Kidney capillary endothelial cell (primary cell): ENCODE measurements around the gene SIGLEC8.
"Not testable (repeated sequence)": the region's sequence is repeated elsewhere in the genome, so short reads cannot be mapped to it uniquely, and the experiment has no call there.

ENCODE experiments used
- DNase-seq: peaks from one replicate; pipeline ENCODE4 v3.0.0-alpha.2; 2018; ENCODE audit warnings: low spot score

Gene SIGLEC8

DNA sequence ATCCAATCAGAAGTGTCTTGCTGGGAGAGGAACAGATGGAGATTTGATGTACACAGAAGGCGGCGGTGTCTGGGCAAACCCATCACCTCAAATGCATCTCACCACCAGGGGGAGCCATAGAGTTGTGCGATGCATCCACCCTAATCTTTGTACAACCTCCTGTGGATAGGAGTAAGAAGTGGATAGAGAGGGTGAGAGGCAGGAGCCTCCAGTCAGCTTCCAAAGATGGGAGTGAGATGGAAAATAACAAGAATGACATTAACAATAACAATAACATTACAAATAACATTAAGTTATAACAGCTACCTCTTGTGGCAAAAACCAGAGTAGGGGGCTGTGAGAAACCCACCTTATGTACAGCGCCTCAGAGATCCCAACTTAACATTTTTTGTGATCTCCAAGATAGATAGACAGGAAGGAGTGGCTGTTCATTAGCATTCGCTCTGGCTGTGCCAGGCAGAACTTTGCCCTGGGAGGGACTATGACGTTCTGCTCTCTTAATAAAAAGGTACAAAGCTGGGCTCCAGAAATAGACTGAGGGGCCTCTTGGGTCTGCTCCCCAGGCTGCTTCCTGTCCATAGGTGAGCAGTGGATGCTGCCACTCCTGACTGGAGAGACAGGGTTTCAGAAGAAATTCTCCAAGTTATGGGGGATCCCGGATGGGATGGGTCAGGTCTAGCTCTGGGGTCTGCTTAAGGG is 14.9 kb upstream of the SIGLEC8 start:
- DNase-seq: peak; percentile 51

DNA sequence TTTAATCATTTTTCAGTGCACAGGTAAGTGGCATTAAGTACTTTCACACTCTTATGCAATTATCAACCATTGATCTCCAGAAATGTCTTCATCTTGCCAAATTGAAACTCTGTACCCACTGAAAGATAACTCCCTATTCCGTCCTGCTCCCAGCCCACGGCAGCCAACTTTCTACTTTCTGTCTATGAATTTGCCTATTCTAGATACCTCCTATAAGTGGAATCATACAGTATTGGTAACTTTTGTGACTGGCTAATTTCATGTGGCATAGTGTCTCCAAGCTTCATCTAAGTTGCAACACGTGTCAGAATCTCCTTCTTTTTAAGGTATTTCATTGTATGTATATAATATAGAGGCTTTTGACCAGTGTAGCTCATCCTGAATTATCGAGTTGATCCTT is 14.4 kb upstream of the SIGLEC8 start:
- no peak for DNase-seq

DNA sequence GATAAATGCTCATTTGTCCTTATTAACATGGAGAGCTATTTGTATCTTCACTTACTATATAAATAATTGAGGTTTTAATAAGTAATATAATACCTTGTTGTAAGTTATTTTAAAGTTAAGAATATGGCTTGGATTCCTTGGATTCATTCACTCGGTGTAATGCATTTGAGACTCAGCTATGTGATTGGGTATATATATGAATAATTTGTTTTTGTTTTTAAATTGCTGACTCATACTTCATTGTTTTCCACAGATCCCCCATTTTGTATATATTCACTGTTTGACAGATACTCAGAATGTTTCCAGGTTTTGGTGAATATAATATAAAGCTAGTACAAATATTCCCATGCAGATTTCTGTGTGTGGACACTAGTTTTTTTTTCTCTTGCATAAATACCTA is 13.3 kb upstream of the SIGLEC8 start:
- DNase-seq: no peak

DNA sequence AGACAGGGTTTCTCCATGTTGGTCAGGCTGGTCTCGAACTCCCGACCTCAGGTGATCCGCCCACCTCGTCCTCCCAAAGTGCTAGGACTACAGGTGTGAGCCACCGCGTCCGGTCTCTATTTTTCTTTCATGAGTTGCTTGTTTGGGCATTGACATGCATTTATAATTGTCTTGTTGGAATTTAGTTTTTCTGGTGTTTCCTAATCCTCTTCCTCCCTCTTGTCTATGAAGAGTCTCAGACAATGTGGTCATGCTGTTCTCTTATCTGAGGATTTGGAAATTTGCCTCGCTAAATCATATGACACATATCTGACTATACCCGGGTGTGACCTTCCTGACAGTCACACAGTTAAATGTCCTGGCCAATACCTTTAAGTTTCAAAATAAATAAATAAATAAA is 12.7 kb upstream of the SIGLEC8 start:
- no peak for DNase-seq

DNA sequence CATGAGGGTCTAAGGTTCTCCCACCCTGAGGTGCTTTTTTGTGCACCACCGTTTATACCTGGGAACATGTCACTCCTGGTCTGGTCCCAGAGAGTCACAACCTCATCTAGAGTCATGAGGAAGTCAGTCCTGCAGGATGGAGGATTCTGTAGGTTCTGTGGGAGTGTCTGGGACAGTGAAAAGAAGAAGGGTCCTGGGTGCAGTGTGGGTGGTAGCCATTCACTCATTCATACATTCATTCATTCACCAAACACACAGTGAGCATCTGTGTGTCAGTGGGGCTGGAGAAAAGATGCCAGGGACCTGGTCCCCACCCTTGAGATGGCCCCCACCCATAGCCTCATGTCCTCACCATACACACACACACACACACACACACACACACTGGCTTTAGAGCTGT is 11.4 kb upstream of the SIGLEC8 start:
- DNase-seq: no peak

DNA sequence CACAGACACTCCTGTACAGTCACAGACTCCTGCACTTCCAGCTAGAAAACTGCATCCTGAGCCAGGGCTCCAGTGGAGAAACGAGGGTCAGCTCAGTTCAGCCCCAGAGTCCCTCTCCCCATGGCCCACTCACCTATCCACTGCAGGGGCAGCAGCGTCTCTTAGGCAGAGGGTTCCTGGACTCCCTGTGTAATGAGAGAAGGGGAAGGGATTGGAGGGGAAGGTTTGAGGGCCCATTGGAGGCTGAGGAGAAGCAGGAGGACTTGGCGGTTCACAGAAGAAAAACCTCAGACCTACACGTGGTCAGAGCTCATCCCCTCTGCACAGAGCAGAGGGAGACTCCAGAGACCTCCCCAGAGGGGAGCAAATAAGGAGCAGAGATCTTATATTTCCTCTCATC is 10.9 kb upstream of the SIGLEC8 start:
- DNase-seq: no peak

DNA sequence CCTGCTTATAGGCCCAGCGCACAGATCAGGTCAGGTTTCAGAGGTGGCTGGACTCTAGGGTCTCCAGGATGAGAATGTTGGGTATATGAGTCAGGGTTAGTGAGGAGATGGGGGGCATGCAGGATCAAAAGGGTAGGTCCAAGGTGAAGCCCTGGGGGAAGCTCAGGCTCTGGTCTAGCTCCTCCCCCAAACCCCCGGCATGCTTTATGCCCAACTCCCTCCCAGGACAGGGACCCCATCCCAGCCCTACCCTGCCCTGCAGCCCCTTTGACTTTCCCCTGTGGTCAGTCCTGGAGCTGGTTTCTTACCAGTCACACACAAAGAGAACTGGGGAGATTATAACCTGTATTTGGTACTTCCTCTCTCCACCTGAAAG is 10.3 kb upstream of the SIGLEC8 start:
- DNase-seq: no peak

DNA sequence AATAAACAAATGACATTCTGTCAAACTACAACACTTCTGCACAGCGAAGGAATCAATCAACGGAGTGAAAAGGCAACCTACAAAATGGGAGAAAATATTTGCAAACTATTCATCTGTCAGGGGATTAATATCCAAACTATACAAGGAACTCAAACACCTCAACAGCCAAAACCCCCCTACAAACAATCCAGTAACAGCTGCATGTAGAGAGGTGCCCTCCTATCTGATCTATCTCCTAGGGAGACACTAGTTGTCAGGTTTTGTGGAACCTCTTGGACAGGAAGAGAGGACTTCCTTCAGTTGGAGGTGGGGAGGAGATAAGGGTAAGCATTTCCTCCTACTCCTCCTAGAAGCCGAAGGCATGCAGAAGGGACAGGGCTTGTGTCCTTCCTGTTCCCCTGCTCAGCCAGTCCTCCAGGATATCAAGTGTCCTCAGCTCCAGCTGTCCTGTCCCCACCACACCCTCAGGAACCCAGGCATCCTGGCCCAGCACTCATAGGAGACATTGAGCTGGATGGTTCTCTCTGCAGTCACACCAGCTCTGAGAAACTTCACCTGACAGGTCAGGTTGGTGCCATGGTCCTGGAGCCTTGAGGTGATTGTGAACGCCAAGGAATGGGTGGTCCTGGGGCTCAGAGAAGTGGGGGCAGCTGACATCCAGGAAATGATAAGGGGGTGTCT is 9.8 kb upstream of the SIGLEC8 start:
- no peak for DNase-seq

DNA sequence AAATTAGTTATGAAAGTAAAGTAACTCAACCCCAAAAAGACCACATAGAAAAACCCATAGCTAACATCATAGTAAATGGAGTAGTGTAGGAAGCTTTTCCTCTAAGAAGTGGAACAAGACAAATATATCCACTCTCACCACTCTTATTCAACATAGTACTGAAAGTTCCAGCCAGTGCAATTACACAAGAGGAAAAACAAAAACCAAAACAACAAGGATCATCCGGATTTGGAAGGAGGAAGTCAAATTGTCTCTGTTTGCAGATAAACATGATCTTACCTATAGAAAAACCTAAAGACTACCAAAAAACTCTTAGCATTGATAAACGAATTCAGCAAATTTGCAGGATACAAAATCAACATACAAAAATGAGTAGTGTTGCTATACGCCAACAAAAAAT is 8.5 kb upstream of the SIGLEC8 start:
- no peak for DNase-seq

DNA sequence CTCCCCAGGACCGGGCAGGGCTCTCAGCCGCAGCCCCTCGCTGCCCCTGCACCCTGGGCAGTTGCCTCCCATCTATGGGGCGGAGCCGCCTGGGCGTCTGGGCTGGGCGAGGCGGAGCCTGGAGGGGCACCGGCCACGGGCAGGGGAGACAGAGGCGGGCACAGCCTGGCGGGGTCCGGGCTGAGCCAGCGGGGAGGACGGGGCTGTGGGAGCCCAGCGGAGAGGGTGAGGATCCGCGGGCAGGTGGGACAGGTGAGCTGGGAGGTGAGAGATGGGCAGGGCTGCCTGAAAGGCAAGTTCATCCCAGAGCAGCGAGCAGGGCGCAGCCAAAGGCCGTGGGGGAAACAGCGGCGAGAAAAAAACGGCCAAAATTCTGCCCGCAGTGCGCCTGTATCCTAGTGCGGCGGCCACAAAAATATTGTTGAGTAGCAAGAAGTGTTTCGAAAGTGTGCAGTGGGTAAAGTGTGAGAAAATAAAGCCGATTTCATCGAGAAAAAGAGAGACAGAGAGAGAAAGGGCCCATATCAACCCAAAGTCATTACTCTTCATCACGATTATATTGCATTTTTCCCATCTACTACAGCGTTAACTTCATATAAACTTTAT is 5.8 kb upstream of the SIGLEC8 start:
- not testable (repeated sequence) for DNase-seq

DNA sequence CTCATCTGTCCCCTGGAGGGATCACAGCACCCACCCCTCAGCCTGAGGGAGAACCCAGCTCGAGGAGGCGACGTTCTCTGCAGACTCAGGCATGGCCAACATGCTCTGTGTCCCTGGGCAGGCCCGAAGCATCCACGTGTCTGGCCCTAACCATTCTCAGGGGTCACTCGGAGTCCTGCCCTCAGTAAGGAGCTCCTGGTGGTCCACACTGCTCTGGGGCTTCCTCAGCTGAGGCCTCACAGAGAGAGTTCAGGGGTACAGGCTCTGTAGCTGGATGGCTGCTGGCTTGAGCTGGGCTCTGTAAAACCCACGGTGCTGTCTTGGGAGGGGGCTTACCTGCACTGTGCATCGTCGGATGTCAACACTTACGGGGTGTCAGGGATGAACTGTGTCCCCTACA is 4.4 kb upstream of the SIGLEC8 start:
- DNase-seq: no peak

DNA sequence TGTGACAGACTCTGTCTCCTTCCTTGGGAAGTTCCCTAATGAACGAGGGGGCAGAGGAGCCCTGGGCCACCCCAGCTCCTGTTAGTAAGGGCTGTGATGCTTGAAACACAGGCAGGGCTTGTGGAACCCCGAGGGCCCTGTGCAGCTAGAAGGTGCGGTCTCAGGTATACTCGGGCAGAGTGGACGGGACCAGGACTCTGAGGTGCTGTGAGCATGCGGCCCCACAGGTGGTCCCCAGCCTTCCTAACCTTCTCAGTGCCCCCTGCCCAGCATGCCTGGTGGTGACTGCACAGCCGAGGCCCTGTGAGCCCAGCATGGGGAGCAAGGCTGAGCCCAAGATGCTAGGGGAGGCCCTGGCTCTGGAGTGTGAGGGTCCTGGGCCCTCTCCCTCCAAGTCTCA is 4.0 kb upstream of the SIGLEC8 start:
- no peak for DNase-seq

DNA sequence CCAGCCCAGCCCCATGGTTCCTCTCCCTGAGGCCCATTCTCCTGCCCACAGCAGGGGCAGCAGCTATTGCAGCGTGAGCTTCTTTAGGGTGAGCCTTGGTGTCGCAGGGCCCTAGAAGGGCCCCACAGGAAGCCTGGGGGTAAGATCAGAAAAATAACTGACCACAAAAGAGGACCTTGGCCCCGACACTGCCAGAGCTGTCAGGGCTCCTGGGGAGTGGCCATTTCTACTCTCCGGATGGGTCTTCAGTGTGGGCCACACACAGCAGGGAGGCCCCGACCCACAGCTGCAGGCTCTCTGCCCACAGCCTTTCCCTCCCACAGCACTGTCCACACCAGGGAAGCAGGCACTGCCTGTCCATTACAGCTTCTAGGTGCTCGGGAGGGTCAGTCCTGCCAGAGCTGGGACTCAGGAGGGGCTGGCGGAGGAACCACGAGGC is 3.5 kb upstream of the SIGLEC8 start:
- no peak for DNase-seq

DNA sequence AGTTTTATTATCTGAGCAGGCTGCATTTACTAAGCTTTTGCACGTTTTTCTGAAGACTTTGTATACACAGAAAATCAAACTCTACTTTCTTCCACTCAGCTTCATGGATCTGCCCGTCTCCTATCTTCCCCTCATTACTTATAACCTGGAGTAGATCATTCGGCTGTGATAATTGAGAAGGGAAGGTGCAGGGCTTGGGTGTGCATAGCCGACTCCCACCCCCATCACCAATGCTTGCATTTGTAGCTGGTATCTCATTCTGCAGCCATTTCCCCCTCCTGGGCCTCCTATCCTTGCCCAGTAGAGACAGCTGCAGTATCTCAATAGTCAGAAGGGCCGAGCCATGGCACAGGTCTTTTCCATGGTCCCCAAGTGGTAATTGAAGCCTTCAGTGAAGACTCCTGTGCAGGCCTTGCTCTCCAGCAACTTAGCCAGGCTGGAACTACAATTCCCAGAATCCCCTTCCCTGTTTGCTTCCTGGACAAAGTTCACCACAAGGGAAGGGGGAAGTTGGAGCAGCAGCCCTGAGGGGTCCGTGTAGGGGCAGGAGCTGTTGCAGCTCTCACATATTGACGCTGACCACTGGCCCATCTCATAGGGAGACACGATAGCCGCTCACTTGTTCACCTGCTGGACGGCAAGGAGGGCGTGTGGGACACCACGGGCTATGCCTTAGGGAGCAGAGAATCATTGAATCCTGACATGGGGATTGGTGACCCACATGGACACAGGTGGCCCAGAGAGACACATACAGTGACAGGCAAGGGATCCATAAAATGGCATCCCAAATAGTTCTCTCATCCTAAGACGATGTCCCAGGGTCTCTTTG is 2.1 kb upstream of the SIGLEC8 start:
- no peak for DNase-seq

DNA sequence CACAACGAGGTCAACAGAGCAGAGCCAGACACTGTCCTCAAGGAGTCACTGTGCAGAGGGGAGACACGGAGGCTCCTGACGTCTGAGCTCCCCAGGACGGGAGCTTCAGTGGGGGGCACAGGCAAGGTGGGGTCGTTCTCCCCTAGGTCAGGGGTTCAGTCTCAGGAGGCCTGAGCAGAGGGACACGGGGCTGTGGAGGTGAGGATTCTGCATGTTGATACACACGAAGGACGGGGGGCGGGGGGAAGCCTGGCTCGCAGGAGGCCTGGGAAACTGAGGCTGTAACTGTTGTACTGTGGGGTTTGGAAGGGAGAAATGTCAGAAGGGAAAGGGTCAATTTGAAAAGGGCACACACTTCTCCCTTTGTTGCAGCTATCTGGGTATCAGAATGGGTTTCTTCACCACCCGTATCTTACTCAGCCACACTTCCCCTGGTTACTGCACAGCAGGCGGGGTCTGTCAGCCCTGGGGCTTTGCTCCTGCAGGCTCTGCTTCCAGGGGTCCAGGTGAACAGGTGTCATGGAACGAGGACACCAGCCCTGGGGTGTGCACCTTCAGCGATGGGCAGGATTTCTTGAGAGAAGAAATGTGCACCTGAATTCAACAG is 748 bp upstream of the SIGLEC8 start:
- no peak for DNase-seq

DNA sequence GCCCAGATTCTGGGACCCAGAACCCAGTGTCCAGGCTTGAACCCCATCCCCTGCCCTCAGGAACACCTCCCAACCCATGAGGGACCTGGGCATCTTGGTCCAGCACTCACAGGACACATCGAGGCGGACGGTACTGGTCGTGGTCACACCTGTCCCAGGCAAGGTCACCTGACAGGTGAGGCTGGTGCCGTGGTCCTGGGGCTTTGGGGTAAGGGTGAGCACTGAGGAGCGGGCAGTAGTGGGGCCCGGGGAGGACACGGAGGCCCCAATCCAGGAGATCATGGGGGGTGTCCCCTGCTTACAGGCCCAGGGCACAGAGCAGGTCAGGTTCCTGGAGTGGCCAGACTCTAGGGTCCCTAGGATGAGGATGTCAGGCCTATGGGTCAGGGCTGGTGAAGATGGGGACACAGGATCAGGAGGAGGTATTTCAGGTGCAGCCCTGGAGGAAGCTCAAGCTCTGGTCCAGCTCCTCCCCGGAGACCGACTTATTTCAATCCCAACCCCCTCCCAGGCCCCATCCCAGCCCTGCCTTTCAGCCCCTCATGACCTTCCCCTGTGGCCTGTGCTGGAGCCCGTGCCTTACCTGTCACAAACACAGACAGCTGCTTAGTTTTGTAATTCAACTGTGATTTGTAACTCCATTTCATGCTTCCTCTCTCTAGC is 772 bp downstream of the SIGLEC8 start:
- no peak for DNase-seq

DNA sequence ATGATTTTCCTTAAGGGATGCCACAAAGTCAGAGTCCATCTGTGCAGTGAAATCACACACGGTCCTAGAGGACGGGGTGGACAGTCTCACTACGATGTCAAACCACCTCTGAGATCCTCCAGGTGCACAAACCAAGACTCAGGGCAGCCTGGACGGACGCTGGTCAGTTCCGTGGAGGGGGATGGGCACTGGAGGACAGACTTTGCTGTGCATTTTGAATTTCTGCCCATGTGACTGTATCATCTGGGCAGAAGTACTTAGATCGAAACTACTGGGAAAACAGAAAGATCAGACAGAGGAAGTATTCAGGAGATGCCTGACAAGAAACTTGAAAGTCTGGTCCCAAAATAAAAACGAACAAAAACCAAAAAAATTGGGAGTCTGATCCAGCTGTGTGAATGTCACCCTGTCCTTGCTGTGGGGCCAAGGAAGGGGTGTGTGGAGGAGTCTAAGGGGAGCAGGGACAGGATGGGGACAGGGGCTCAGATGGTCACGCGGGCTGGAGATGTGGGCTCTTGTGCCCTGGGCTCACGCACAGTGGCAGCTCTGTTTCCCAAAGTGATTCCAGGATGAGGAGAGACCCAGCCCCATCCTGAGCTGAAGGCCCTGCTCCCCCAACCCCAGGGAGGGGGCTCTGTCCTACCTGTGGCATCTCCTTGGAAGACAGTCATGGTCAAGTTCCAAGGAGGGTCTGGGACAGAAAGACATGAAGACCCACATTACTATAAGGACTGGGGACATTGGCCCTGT is 1.5 kb downstream of the SIGLEC8 start:
- DNase-seq: no peak

DNA sequence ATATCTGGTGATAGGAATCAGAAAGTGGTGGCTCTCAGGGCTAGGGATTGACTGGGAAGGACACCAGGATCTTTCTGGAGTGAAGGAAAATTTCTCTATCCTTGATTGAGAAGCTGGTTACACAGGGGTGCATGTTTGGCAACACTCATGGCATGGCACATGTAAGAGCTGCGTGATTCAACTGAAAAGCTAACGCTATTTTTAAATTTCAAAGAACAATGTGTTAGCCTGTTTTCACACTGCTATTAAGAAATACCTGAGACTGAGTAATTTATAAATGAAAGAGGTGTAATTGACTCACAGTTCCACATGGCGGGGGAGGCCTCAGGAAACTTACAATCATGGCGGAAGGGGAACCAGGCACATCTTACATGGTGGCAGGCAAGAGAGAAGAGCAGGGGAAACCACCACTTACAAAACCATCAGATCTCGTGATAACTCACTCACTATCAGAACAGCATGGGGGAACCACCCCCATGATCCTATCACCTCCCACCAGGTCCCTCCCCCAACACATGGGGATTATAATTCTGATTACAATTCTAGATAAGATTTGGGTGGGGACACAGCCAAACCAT is 7.4 kb downstream of the SIGLEC8 start:
- DNase-seq: no peak

DNA sequence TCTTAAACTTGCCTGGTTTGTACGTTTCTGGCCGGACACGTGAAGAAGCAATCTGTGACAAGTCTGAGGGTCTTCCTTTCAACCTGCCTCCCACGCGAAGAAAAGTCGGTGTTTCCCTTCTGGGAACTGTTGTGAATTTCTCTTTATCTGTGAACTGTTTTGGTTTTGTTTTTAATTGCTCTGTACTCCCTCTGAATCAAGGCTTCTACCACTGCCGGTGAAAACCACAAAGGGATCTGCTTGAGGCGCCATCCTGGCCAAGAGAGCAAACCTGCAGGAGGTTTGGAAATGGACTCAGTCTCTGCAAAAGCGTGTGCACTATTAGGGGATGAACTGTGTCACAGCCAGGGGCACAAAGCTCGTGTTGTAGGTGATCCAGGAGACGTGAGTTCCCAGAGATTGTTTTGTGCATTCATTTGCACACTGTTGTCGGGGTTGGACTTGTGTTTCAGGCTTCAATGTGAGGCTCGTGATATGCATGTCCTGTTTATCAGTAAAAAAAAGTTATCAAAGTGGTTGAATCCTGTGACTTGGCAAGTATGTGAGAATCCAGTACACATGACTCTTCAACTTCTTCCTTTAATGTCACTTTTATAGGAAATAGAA is 9.7 kb downstream of the SIGLEC8 start:
- no peak for DNase-seq

DNA sequence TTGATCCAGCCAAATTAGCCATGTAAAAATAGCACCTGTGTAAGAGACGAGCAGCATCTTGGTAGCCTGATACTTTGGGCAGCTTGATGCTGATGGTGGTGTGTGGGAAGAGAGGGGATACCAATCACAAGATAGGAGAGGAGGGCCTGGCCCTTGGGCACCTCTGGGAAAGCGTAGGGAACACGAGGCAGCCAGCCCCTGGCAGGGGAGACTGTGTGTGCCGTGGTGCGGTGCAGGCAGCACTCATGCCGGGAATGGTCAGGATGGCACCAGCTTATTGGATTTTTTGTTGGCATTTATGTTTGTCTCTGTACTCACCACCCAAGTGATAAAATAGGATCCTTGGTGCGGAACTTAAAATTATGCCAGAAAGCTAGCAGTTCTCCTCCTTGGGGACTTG is 10.2 kb downstream of the SIGLEC8 start:
- DNase-seq: no peak
